HepG2 (cell line): ENCODE measurements around the gene PREP. TPM values are rescaled to one million over a fixed set of nuclear protein-coding genes. Genes with fewer than 3 reads are reported as not detected.
A peak's percentile ranks its signal among the peaks of the same experiment; 100 is the strongest.

Experiments
- ATAC-seq: fragments of 200-7000 bp; cut with Tn5 transposase; 3 replicates; pipeline ENCODE4 v1.9.1; 2020; ENCODE audit warnings: mild to moderate bottlenecking, moderate library complexity
- BruUV-seq: library from RNA; stranded (reverse); fragments of 400-500 nt; replicated peaks from 2 replicates; lab custom pipeline; 2021; lab: Mats Ljungman, UMichigan
- CTCF ChIA-PET: fragments of 300-600 bp; formaldehyde crosslinking; extraction: SDS; loops from one replicate; lab custom pipeline; 2021; ENCODE audit warnings: low total read pairs, inconsistent platforms, low intra/inter-chr PET ratio; lab: Yijun Ruan, JAX
- POLR2A ChIA-PET: fragments of 350-600 bp; sonication (Branson Sonifier 250); formaldehyde crosslinking; loops from one replicate; lab custom pipeline; 2020; ENCODE audit warnings: antibody characterized with exemption, inconsistent platforms; lab: Yijun Ruan, JAX
- DNase-seq: peaks from one replicate; pipeline ENCODE4 v3.0.0-alpha.2; 2015; ENCODE audit warnings: low spot score
- FAIRE-seq: peaks from 3 replicates; lab custom pipeline; 2011; peaks lifted over from hg19 to GRCh38; lab: Jason Lieb, UNC
- H2AFZ ChIP-seq: one replicate; pipeline ENCODE4 v1.6.1; 2011; ENCODE audit warnings: low read length, inconsistent platforms
- H3K27ac ChIP-seq: fragments of 300-600 bp; 3 replicates; pipeline ENCODE4 v1.8.0; 2011; ENCODE audit warnings: mixed run types, mild to moderate bottlenecking, mixed read lengths, low read length, inconsistent platforms; ENCODE audit not compliant: insufficient read depth; ENCODE audit errors: extremely low read length
- H3K27me3 ChIP-seq, 2 experiments: fragments of 200-600 bp in 1 of 2; 2 replicates in 1 of 2; 3 replicates in 1 of 2; pipeline versions ENCODE4 v1.6.0 to v1.8.0; 2011; ENCODE audit warnings: low read length in 2 of 2, mild to moderate bottlenecking in 2 of 2, moderate library complexity in 2 of 2, inconsistent platforms in 1 of 2; ENCODE audit not compliant: insufficient read depth in 2 of 2, control insufficient read depth in 1 of 2
- H3K36me3 ChIP-seq, 2 experiments: fragments of 200-600 bp in 1 of 2; replicated peaks in 1 of 2; 2 replicates in 1 of 2; 3 replicates in 1 of 2; pipeline versions ENCODE4 v1.5.1 to v1.8.0; 2011; ENCODE audit warnings: low read length in 2 of 2, inconsistent platforms in 1 of 2; ENCODE audit not compliant: insufficient read depth in 2 of 2, control insufficient read depth in 1 of 2
- H3K4me1 ChIP-seq: 2 replicates; pipeline ENCODE4 v1.5.1; 2012; ENCODE audit warnings: low read length, inconsistent platforms; ENCODE audit not compliant: insufficient read depth
- H3K4me2 ChIP-seq: 2 replicates; pipeline ENCODE4 v1.6.0; 2011; ENCODE audit warnings: low read depth, low read length, inconsistent platforms
- H3K4me3 ChIP-seq, 3 experiments: fragments of 200-600 bp in 1 of 3; sonication (generic), shearing (Covaris generic) in 1 of 3; replicated peaks in 1 of 3; 2 replicates each; pipeline ENCODE4 v1.5.1; 2011 to 2016; ENCODE audit warnings: low read length in 3 of 3, inconsistent platforms in 2 of 3, low read depth in 2 of 3, mild to moderate bottlenecking in 2 of 3, control low read depth in 1 of 3, mixed read lengths in 1 of 3; ENCODE audit not compliant: insufficient read depth in 1 of 3
- H3K79me2 ChIP-seq: one replicate; pipeline ENCODE4 v1.6.1; 2011; ENCODE audit warnings: low read length, inconsistent platforms; ENCODE audit not compliant: insufficient read depth
- H3K9ac ChIP-seq: 2 replicates; pipeline ENCODE4 v1.6.0; 2011; ENCODE audit warnings: mild to moderate bottlenecking, low read depth, low read length, inconsistent platforms; ENCODE audit not compliant: insufficient read depth
- H3K9me3 ChIP-seq: 2 replicates; pipeline ENCODE4 v1.5.1; 2012; ENCODE audit warnings: mild to moderate bottlenecking, low read length
- H4K20me1 ChIP-seq: 2 replicates; pipeline ENCODE4 v1.6.0; 2011; ENCODE audit warnings: inconsistent platforms, mild to moderate bottlenecking, low read length, moderate library complexity; ENCODE audit not compliant: insufficient read depth
- AGO1 ChIP-seq: fragments of 200-400 bp; formaldehyde crosslinking; IDR thresholded peaks from 2 replicates; pipeline ENCODE4 v1.6.1; 2017; ENCODE audit warnings: mild to moderate bottlenecking, low read depth, low read length, moderate library complexity; ENCODE audit not compliant: poor library complexity, severe bottlenecking
- CENPX ChIP-seq: sonication (generic); formaldehyde crosslinking; IDR thresholded peaks from 2 replicates; pipeline ENCODE4 v1.9.0; 2021; ENCODE audit warnings: mild to moderate bottlenecking, missing genetic modification reagents, moderate library complexity
- ETV6 ChIP-seq: sonication (generic); formaldehyde crosslinking; conservative IDR thresholded peaks from 2 replicates; pipeline ENCODE4 v1.4.0; 2020; ENCODE audit warnings: missing genetic modification reagents
- KLF13 ChIP-seq: sonication (generic); formaldehyde crosslinking; IDR thresholded peaks from 2 replicates; pipeline ENCODE4 v1.4.0; 2020; ENCODE audit warnings: mild to moderate bottlenecking, missing genetic modification reagents
- MED1 ChIP-seq: sonication (generic); formaldehyde crosslinking; IDR thresholded peaks from 2 replicates; pipeline ENCODE4 v1.4.0; 2020; ENCODE audit warnings: missing genetic modification reagents
- PRDM15 ChIP-seq: sonication (generic); formaldehyde crosslinking; IDR thresholded peaks from 2 replicates; pipeline ENCODE4 v1.4.0; 2020; ENCODE audit warnings: missing genetic modification reagents
- RBFOX2 ChIP-seq: fragments of 200-400 bp; formaldehyde crosslinking; IDR thresholded peaks from 2 replicates; pipeline ENCODE4 v1.6.1; 2017; ENCODE audit warnings: low read depth, mild to moderate bottlenecking, low read length
- ZFP36L1 ChIP-seq: sonication (generic); formaldehyde crosslinking; IDR thresholded peaks from 2 replicates; pipeline ENCODE4 v1.8.0; 2022; ENCODE audit warnings: mild to moderate bottlenecking, missing genetic modification reagents, moderate library complexity
- ZNF10 ChIP-seq: sonication (generic); formaldehyde crosslinking; IDR thresholded peaks from 2 replicates; pipeline ENCODE4 v1.4.0; 2020; ENCODE audit warnings: mild to moderate bottlenecking, low read depth, missing genetic modification reagents, borderline replicate concordance
- ZNF160 ChIP-seq: sonication (generic); formaldehyde crosslinking; IDR thresholded peaks from 2 replicates; pipeline ENCODE4 v1.8.0; 2022; ENCODE audit warnings: mild to moderate bottlenecking, inconsistent platforms, missing genetic modification reagents
- ZNF275 ChIP-seq: sonication (generic); formaldehyde crosslinking; IDR thresholded peaks from 2 replicates; pipeline ENCODE4 v1.8.0; 2022; ENCODE audit warnings: missing genetic modification reagents, mild to moderate bottlenecking, inconsistent platforms, borderline replicate concordance
- ZNF549 ChIP-seq: sonication (generic); formaldehyde crosslinking; IDR thresholded peaks from 2 replicates; pipeline ENCODE4 v1.5.0; 2020; ENCODE audit warnings: missing genetic modification reagents
- ZNF629 ChIP-seq: sonication (generic); formaldehyde crosslinking; conservative IDR thresholded peaks from 2 replicates; pipeline ENCODE4 v1.5.0; 2020; ENCODE audit warnings: missing genetic modification reagents
- ZNF724P ChIP-seq: sonication (generic); formaldehyde crosslinking; IDR thresholded peaks from 2 replicates; pipeline ENCODE4 v1.8.0; 2022; ENCODE audit warnings: missing genetic modification reagents, borderline replicate concordance
- WGBS: methylation state at CpG from one replicate; pipeline ENCODE4 v1.1.6; 2017; ENCODE audit warnings: low lambda C conversion rate; 5-methylcytosine and 5-hydroxymethylcytosine counted together
- in situ Hi-C: cut with HindIII; loops from 2 replicates; pipeline ENCODE4 v1.10.0; 2017; ENCODE audit warnings: low pct_unique_long_range_greater_than_20kb; ENCODE audit not compliant: extremely low pct_ligation_motif_present
- intact Hi-C: fragments of 100-400 bp; cut with micrococcal nuclease; formaldehyde crosslinking; loops from one replicate; pipeline ENCODE4 v1.10.0; 2022; ENCODE audit not compliant: unreplicated experiment
- polyA plus RNA-seq, 8 experiments: library from polyadenylated mRNA; depleted of rRNA in 3 of 8; stranded (reverse) in 7 of 8; unstranded in 1 of 8; fragments of >200 nt; fragmentation: Illumina TruSeq in 4 of 8; extraction: Trizol in 4 of 8; gene quantifications; 2 replicates each; pipeline versions ENCODE4 v1.2.1 to v1.2.3, GENCODE V29; 2011 to 2016; ENCODE audit warnings: low read depth in 4 of 8, missing spikeins in 1 of 8, mixed read lengths in 1 of 8; ENCODE audit not compliant: insufficient read depth in 1 of 8
- total RNA-seq, 5 experiments: library from RNA; depleted of rRNA; stranded (reverse); fragments of >200 nt; fragmentation: Illumina TruSeq; extraction: Trizol; gene quantifications; 2 replicates each; pipeline ENCODE4 v1.2.3, GENCODE V29; 2016; ENCODE audit warnings: low read depth in 1 of 5
- TF ChIP-seq, protein P1 (sequence below): IDR thresholded peaks from 2 replicates; pipeline ENCODE4 v1.6.1; 2016
- TF ChIP-seq, protein P2 (sequence below): sonication (generic); formaldehyde crosslinking; conservative IDR thresholded peaks from 2 replicates; pipeline ENCODE4 v1.8.0; 2022; ENCODE audit warnings: missing genetic modification reagents

Gene PREP
- total and polyA plus RNA-seq, 2 of the 13 experiments (the other 11 are each of a cell fraction or from before 2014, with no cell fraction given), result 12.6 to 15.9 TPM

GRCh38 chr6:105430685-105431084, 27.8 kb upstream of the PREP start:
- no peak overlapping the region for H3K9ac ChIP-seq
- POLR2A ChIA-PET, result no interaction called here
- ATAC-seq (peak; percentile 38; the same call in 2 of the 3 replicates), FAIRE-seq (no peak), DNase-seq (no peak)
- intact Hi-C loops, result loop anchor here (5.0 kb wide), 1 partner anchor 872 kb away; no protein-coding TSS in a partner anchor
- in situ Hi-C loops, result no loop called here
- no peaks in the 10 kb centered on the region for H3K27me3 ChIP-seq
- BruUV-seq, result no TSS peak
- no peak overlapping the region for H3K27ac ChIP-seq
- no peaks in the 10 kb centered on the region for H3K9me3 ChIP-seq
- 35% methylated on average over 3 of the region's 3 CpGs for WGBS
- H2AFZ ChIP-seq, result no peak overlapping the region
- TF ChIP-seq ZNF160 (no peak), RBFOX2 (no peak), ZNF549 (no peak), AGO1 (no peak), ZNF629 (CRISPR knock-in tag) (no peak), ETV6 (CRISPR knock-in tag) (no peak), ZNF275 (CRISPR knock-in tag) (no peak), ZFP36L1 (CRISPR knock-in tag) (no peak), ZNF724P (no peak), CENPX (CRISPR knock-in tag) (no peak), PRDM15 (CRISPR knock-in tag) (no peak), MED1 (CRISPR knock-in tag) (no peak), ZNF10 (no peak), KLF13 (CRISPR knock-in tag) (no peak)
- TF ChIP-seq, protein P1, sequence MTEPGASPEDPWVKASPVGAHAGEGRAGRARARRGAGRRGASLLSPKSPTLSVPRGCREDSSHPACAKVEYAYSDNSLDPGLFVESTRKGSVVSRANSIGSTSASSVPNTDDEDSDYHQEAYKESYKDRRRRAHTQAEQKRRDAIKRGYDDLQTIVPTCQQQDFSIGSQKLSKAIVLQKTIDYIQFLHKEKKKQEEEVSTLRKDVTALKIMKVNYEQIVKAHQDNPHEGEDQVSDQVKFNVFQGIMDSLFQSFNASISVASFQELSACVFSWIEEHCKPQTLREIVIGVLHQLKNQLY (CRISPR knock-in tag), result no peak
- TF ChIP-seq, protein P2, sequence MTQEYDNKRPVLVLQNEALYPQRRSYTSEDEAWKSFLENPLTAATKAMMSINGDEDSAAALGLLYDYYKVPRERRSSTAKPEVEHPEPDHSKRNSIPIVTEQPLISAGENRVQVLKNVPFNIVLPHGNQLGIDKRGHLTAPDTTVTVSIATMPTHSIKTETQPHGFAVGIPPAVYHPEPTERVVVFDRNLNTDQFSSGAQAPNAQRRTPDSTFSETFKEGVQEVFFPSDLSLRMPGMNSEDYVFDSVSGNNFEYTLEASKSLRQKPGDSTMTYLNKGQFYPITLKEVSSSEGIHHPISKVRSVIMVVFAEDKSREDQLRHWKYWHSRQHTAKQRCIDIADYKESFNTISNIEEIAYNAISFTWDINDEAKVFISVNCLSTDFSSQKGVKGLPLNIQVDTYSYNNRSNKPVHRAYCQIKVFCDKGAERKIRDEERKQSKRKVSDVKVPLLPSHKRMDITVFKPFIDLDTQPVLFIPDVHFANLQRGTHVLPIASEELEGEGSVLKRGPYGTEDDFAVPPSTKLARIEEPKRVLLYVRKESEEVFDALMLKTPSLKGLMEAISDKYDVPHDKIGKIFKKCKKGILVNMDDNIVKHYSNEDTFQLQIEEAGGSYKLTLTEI (CRISPR knock-in tag), result no peak
- H3K4me1 ChIP-seq, result peaks cover 39% of the 10 kb centered on the region
- CTCF ChIA-PET, result no interaction called here
- H4K20me1 ChIP-seq, result no peaks in the 10 kb centered on the region
- H3K4me3 ChIP-seq, result peak overlapping the region in 2 of 3 experiments; percentile 48 to 50; a peak in 2 of 6 replicates
- peak overlapping the region; percentile 90 for H3K4me2 ChIP-seq
- no peaks in the 10 kb centered on the region for H3K36me3 ChIP-seq
- no peaks in the 10 kb centered on the region for H3K79me2 ChIP-seq
